HEK293 (cell line): ENCODE results near the gene SBF1.

Experiments used
- ZNF211 ChIP-seq: fragments of 450-650 bp; formaldehyde crosslinking; IDR thresholded peaks from 2 replicates; pipeline ENCODE4 v1.5.1; 2016; ENCODE audit warnings: low read depth, missing biosample characterization, missing genetic modification characterization
- ZNF416 ChIP-seq: fragments of 450-650 bp; formaldehyde crosslinking; IDR thresholded peaks from 2 replicates; pipeline ENCODE4 v1.5.1; 2016; ENCODE audit warnings: missing biosample characterization, missing genetic modification characterization
- TF ChIP-seq, protein P1 (sequence below): fragments of 450-650 bp; formaldehyde crosslinking; IDR thresholded peaks from 2 replicates; pipeline ENCODE4 v1.5.1; 2016; ENCODE audit warnings: missing biosample characterization, missing genetic modification characterization

DNA sequence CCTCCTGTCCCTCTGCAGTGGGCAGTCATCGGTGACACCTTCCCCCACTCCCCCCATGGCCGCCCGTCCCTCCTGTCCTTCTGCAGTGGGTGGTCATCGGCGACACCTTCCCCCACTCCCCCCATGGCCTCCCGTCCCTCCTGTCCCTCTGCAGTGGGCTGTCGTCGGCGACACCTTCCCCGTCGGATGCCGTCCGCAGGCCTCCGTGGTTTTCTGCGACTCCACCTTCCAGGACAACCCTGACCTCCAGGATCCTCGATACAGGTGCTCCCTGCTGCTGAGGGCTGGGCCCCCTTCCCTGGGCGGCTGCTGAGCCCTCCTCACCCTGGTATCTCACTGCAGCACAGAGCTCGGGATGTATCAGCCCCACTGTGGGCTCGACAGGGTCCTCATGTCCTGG, 14.1 kb upstream of the SBF1 start:
- TF ChIP-seq, protein P1, sequence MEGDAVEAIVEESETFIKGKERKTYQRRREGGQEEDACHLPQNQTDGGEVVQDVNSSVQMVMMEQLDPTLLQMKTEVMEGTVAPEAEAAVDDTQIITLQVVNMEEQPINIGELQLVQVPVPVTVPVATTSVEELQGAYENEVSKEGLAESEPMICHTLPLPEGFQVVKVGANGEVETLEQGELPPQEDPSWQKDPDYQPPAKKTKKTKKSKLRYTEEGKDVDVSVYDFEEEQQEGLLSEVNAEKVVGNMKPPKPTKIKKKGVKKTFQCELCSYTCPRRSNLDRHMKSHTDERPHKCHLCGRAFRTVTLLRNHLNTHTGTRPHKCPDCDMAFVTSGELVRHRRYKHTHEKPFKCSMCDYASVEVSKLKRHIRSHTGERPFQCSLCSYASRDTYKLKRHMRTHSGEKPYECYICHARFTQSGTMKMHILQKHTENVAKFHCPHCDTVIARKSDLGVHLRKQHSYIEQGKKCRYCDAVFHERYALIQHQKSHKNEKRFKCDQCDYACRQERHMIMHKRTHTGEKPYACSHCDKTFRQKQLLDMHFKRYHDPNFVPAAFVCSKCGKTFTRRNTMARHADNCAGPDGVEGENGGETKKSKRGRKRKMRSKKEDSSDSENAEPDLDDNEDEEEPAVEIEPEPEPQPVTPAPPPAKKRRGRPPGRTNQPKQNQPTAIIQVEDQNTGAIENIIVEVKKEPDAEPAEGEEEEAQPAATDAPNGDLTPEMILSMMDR (tag by site-specific recombination): no peak
- TF ChIP-seq ZNF211 (tag by site-specific recombination) (no peak), ZNF416 (no peak)
